ENCODE measurements around the gene ANAPC5. TPM values are rescaled to one million over a fixed set of nuclear protein-coding genes. Genes with fewer than 3 reads are reported as not detected.
"Not testable (repeated sequence)": the region's sequence is repeated elsewhere in the genome, so short reads cannot be mapped to it uniquely, and the experiment has no call there.

Gene ANAPC5
- total RNA-seq, result 139 and 144 TPM in 2 replicates

DNA sequence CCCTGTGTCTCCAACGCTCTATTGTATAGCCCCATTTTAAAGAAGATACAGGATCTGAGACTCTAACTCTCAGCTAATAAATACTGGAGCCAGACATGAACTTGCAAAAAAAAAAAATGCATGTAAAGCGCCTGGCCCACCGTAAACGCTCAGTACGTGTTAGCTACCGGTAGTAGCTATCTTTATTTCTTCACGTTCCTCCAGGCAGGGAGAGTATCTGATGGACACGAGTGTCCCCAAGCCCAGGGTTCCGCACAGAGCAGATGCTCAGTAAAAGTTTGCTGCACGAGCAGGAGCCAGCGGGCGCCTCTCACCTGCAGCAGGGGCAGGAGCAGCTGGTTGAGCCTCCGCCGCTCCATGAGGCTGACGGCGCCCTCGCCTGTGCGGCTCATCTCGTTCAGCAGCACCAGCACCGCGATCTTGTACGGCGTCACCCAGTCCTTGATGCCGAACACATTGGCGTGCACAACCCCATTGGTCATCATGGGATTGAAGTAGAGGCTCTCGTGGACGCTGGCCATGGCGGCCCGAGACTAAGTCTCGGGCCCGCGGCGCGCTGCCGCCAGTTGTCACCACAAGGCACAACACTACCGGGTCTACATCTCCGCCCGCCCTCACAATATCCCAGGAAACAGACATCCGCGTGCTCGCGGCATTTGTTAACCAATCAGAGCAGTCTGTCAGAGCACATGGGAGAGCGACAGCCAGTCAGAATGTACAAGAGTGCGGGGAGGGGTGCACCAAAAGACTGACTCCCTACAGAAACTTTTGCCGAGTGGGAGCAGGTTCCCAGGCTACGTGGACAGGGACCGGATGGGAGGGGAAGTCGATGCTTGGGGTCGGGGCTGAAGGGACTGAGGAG is at the start of gene ANAPC5:
ANAPC5 (minus strand) TSS at position 592 of the 862 bp plus-strand sequence; CDS start at position 521, 71 bp downstream.
- H3K4me3 Mint-ChIP-seq, result peak within 1 kb of the TSS; percentile 95
- H3K4me1 Mint-ChIP-seq (ENCODE audit: low read depth), result peaks cover 33% of the 10 kb centered on the region
- peaks cover 10% of the 10 kb centered on the region for H3K27me3 Mint-ChIP-seq (ENCODE audit: insufficient read depth)
- DNase-seq (ENCODE audit: low spot score), result peak; percentile 90
- H3K36me3 Mint-ChIP-seq (ENCODE audit: low read depth), result peaks cover 12% of the 10 kb centered on the region
- H3K9me3 Mint-ChIP-seq, result no peaks in the 10 kb centered on the region
- peak within 1 kb of the TSS; percentile 98 for H3K27ac Mint-ChIP-seq
- intact Hi-C loops (cut with micrococcal nuclease), result loop anchor here (1.0 to 5.0 kb wide), 11 partner anchors 21 to 874 kb away; partner anchors contain the start of genes CAMKK2, DIABLO, DYNLL1 and ORAI1

DNA sequence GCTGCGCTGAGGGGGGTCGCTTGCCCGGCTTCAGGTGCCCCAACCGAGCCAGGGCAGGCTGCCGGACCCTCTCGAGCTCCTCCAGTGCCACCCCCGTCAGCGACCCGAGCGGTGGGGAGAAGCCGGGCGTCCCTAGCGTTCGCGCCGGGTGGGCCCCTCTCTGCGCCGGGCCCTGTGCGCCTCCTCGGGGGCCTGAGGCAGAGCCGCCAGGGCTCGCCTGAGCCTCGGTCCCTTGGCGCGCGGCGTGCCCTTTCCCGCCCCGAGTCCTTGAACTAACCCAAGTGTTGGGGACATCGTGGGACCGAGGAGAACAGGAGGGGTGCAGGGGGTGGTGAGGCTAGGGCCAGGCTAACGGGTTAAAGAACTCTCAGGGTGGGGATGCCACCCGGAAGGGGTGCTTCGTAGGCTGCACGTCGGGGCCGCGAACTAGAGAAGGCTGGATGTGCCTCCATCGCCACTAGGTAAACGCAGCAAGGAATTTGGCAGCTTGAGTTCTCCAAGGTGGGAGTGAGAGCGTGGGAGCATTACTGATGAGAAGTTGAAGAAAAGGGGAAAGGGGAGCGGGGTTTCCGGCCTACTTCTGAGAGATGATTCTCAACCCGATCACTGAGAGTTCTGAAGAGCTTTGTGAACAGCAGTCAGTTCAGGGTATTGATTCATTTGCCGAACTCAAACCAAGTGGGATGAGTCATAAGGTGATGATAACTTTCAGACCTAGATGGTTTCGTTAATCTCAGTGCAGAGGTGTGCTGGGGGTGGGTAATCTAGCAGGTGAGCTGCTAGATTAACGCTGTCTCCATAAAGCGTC is 48.3 kb upstream of the ANAPC5 start:
- peaks cover 31% of the 10 kb centered on the region for H3K4me1 Mint-ChIP-seq (ENCODE audit: low read depth)
- intact Hi-C loops (cut with micrococcal nuclease), result loop anchor here (1.0 to 10.0 kb wide), 9 partner anchors 9 to 826 kb away; partner anchors contain the start of genes ANAPC5, CAMKK2, DIABLO and SETD1B
- no peaks in the 10 kb centered on the region for H3K9me3 Mint-ChIP-seq
- H3K36me3 Mint-ChIP-seq (ENCODE audit: low read depth), result peaks cover 20% of the 10 kb centered on the region
- H3K27me3 Mint-ChIP-seq (ENCODE audit: insufficient read depth), result no peaks in the 10 kb centered on the region
- DNase-seq (ENCODE audit: low spot score), result peak; percentile 59
- H3K27ac Mint-ChIP-seq, result peak overlapping the region; percentile 94
- H3K4me3 Mint-ChIP-seq, result peak overlapping the region; percentile 92

DNA sequence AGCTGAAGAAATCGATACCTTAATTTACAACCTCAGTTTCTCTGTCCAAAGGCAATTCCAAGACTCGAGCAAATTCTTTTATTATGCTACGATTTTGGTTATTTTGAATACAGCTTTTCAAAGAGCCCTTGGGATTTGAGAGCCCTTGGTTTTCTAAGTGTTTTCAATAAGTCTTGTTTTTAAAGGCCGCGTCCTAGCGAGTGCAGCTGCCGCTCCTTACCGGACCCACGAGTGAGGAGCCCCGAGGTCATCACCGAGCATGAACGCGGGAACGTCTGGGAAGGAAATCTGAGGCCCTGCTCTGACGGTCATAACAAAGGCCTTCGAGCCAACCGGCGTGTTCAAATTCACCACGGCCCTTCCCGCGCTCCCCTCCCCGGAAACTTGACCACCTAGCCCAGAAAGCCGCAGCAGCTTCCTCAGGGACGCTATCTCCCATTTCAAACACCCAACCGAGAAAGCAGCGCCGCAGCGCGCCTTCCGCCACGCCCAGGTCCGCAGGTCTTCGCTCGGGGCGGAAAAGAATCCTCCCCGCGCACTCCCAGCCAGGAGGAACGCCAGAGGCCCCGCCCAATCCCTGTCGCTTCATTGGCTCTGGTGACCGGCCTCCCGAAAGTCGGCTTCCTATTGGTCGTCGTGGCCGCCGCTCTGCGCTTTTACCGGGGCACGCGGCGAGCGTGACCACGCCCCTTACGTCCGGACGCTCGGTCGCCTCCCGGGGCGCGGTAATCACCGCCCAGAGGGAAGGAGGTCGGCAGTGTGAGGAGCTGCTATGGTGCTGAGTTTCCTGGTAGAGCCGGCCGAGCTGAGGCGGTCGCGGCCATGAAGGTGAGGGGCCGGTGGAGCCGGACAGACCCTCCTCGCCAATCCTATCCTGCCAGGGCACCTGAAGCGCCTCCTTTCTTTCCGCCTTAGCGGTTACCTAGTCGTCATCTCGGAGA is 47.5 kb upstream of the ANAPC5 start, which contains the start of gene RNF34:
RNF34 (plus strand) TSS at position 728 of the 941 bp plus-strand sequence; CDS start at position 823, 95 bp downstream.
- Mint-ChIP-seq H3K4me3 (peak within 1 kb of the TSS; percentile 92), H3K4me1 (ENCODE audit: low read depth) (peaks cover 31% of the 10 kb centered on the region), H3K36me3 (ENCODE audit: low read depth) (peaks cover 15% of the 10 kb centered on the region), H3K27ac (peak within 1 kb of the TSS; percentile 94), H3K27me3 (ENCODE audit: insufficient read depth) (no peaks in the 10 kb centered on the region), H3K9me3 (no peaks in the 10 kb centered on the region)
- intact Hi-C loops (cut with micrococcal nuclease), result loop anchor here (1.0 to 10.0 kb wide), 9 partner anchors 8 to 827 kb away; partner anchors contain the start of genes ANAPC5, CAMKK2, DIABLO and SETD1B
- DNase-seq (ENCODE audit: low spot score), result peak; percentile 98

DNA sequence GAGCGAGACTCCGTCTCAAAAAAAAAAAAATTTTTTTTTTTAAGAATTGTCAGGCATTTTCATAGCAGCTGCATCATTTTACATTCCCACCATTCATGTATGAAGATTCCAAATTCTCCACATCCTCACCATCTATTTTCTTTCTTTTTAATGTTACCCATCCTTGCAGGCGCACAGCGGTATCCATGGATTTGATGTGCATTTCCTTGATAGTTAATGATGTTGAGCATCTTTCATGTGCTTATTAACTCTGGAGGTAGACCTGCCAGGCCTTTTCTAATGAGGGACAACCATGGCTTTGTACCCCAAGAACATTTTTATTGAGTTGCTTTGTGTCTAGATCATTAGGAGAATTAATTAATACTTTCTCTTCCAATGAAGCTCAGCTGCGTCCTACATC is 46.1 kb upstream of the ANAPC5 start:
- intact Hi-C loops (cut with micrococcal nuclease), result no loop called here

GRCh38 chr12:121397521-121397920 is 45.3 kb upstream of the ANAPC5 start:
- Mint-ChIP-seq H3K27ac (no peak overlapping the region), H3K9me3 (no peaks in the 10 kb centered on the region), H3K36me3 (ENCODE audit: low read depth) (peaks cover 7% of the 10 kb centered on the region), H3K4me1 (ENCODE audit: low read depth) (peaks cover 27% of the 10 kb centered on the region), H3K27me3 (ENCODE audit: insufficient read depth) (no peaks in the 10 kb centered on the region), H3K4me3 (no peak overlapping the region)
- no peak for DNase-seq (ENCODE audit: low spot score)
- intact Hi-C loops (cut with micrococcal nuclease), result no loop called here

More for the DNA sequence above, 46.1 kb upstream of the ANAPC5 start:
- H3K27ac Mint-ChIP-seq, result no peak overlapping the region
- H3K4me3 Mint-ChIP-seq, result peak overlapping the region; percentile 92
- peaks cover 12% of the 10 kb centered on the region for H3K36me3 Mint-ChIP-seq (ENCODE audit: low read depth)
- peaks cover 31% of the 10 kb centered on the region for H3K4me1 Mint-ChIP-seq (ENCODE audit: low read depth)
- no peaks in the 10 kb centered on the region for H3K27me3 Mint-ChIP-seq (ENCODE audit: insufficient read depth)
- DNase-seq (ENCODE audit: low spot score), result no peak
- H3K9me3 Mint-ChIP-seq, result no peaks in the 10 kb centered on the region

- intact Hi-C loops (cut with micrococcal nuclease), result no loop called here
- Mint-ChIP-seq H3K4me3 (no peak overlapping the region), H3K4me1 (ENCODE audit: low read depth) (peaks cover 20% of the 10 kb centered on the region), H3K9me3 (no peaks in the 10 kb centered on the region), H3K27ac (peak overlapping the region; percentile 21), H3K36me3 (ENCODE audit: low read depth) (peaks cover 6% of the 10 kb centered on the region), H3K27me3 (ENCODE audit: insufficient read depth) (no peaks in the 10 kb centered on the region)
- DNase-seq (ENCODE audit: low spot score), result no peak
Measured at GRCh38 chr12:121392325-121392716, 40.1 kb upstream of the ANAPC5 start.

DNA sequence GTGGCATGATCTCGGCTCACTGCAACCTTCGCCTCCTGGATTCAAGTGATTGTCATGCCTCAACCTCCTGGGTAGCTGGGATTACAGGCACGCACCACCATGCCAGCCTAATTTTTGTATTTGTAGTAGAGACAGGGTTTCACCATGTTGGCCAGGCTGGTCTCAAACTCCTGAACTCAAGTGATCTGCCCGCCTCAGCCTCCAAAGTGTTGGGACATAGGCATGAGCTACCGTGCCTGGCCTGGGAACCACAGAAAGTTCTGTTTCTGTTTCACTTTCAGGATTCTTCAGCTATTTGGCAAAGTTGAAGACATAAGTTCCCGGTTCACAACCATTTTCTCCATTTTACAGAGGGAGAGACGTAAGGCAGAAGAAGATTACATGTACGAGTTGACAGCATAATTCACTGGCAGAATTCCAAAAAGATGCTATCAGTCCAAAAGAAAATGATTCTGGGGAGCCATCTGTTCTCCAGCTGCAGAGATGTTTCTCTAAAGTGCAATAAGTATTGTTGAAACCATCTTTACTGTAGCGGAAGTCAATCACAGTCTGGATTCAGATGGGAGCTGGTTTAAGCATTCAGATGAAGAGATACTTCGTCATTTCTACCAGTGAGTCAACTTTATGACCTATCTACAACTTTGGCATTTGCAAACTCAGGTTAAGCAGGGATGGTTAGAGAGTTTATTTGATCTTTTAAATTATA is 39.6 kb upstream of the ANAPC5 start:
- intact Hi-C loops (cut with micrococcal nuclease), result loop anchor here (1.0 kb wide), 1 partner anchor 9 kb away; the partner anchor contains the start of gene RNF34
- peak overlapping the region; percentile 21 for H3K27ac Mint-ChIP-seq
- no peaks in the 10 kb centered on the region for H3K27me3 Mint-ChIP-seq (ENCODE audit: insufficient read depth)
- H3K36me3 Mint-ChIP-seq (ENCODE audit: low read depth), result peaks cover 6% of the 10 kb centered on the region
- H3K9me3 Mint-ChIP-seq, result no peaks in the 10 kb centered on the region
- H3K4me1 Mint-ChIP-seq (ENCODE audit: low read depth), result peaks cover 20% of the 10 kb centered on the region
- H3K4me3 Mint-ChIP-seq, result peak overlapping the region; percentile 2
- peak; percentile 31 for DNase-seq (ENCODE audit: low spot score)

- Mint-ChIP-seq H3K4me1 (ENCODE audit: low read depth) (peaks cover 20% of the 10 kb centered on the region), H3K27me3 (ENCODE audit: insufficient read depth) (no peaks in the 10 kb centered on the region), H3K4me3 (no peak overlapping the region), H3K9me3 (no peaks in the 10 kb centered on the region), H3K27ac (no peak overlapping the region), H3K36me3 (ENCODE audit: low read depth) (peaks cover 6% of the 10 kb centered on the region)
- intact Hi-C loops (cut with micrococcal nuclease), result loop anchor here (1.0 kb wide), 1 partner anchor 9 kb away; the partner anchor contains the start of gene RNF34
- no peak for DNase-seq (ENCODE audit: low spot score)
Measured at GRCh38 chr12:121390856-121391255, 38.6 kb upstream of the ANAPC5 start.

DNA sequence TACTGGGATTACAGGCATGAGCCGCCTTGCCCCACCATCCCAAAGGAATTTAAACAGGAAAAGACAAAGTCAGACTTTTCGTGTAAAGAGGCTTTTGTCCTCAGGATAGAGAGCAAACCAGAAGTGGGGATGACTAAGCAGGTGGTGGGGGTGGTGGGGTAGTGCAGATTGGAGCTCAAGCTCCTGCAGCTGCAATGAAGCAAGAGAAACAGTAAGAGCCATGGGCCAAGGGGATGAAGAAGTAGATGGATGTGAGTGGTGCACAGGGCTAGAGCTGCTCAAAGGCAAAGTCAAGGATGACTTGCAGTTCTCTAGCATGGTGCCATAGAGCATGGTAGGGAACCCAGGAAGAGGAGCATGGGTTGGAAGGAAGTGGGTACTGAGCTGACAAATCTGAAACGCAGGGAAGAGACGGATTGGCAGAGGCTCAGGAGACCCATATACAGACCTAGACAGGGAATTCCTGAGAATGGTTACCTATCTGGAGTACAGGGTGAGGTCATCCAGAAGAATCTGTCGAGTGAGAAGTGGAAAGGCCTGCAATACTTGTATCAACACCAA is 36.3 kb upstream of the ANAPC5 start:
- DNase-seq (ENCODE audit: low spot score), result no peak
- peaks cover 6% of the 10 kb centered on the region for H3K36me3 Mint-ChIP-seq (ENCODE audit: low read depth)
- H3K4me3 Mint-ChIP-seq, result no peak overlapping the region
- no peaks in the 10 kb centered on the region for H3K9me3 Mint-ChIP-seq
- no peak overlapping the region for H3K27ac Mint-ChIP-seq
- H3K4me1 Mint-ChIP-seq (ENCODE audit: low read depth), result peaks cover 20% of the 10 kb centered on the region
- H3K27me3 Mint-ChIP-seq (ENCODE audit: insufficient read depth), result no peaks in the 10 kb centered on the region
- intact Hi-C loops (cut with micrococcal nuclease), result no loop called here

DNA sequence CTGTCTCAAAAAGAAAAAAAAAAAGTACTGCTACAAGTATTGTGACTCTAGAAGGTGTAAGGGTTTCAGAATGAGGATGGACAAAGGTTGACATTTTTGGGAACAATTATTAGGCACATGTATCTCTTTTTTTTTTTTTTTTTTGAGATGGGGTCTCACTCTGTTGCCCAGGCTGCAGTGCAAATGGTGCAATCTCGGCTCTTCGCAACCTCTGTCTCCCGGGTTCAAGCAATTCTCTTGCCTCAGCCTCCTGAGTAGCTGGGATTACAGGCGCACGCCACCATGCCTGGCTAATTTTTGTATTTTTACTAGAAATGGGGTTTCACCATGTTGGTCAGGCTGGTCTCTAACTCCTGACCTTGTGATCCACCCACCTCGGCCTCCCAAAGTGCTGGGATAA is 32.7 kb upstream of the ANAPC5 start:
- H3K9me3 Mint-ChIP-seq; DNase-seq (ENCODE audit: low spot score); H3K4me1 Mint-ChIP-seq (ENCODE audit: low read depth); H3K27ac Mint-ChIP-seq; H3K4me3 Mint-ChIP-seq; intact Hi-C loops (cut with micrococcal nuclease); H3K36me3 Mint-ChIP-seq (ENCODE audit: low read depth); H3K27me3 Mint-ChIP-seq (ENCODE audit: insufficient read depth): not testable (repeated sequence)

DNA sequence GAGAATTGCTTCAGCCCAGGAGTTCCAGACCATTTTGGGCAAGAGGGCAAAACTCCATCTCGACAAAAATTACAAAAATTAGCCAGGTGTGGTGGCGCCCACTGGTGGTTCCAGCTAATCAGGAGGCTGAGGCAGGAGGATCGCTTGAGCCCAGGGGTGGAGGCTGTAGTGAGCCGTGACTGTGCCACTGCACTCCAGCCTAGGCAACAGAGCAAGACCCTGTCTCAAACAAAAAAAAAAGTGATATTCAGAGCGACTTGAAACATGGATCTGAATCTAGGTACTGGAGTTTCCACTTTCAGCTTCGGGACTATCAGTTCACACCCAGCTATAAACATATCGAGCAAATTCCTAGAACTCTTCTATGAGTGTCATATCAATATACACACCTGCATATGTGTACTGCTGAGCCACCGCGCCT is 31.4 kb upstream of the ANAPC5 start:
- Mint-ChIP-seq H3K4me1 (ENCODE audit: low read depth) (peaks cover 6% of the 10 kb centered on the region), H3K36me3 (ENCODE audit: low read depth) (peaks cover 3% of the 10 kb centered on the region), H3K27ac (no peak overlapping the region), H3K4me3 (no peak overlapping the region), H3K27me3 (ENCODE audit: insufficient read depth) (peaks cover 9% of the 10 kb centered on the region), H3K9me3 (no peaks in the 10 kb centered on the region)
- intact Hi-C loops (cut with micrococcal nuclease), result no loop called here
- no peak for DNase-seq (ENCODE audit: low spot score)
